Upper lobe of left lung (tissue), 4 donors: Measurements from ENCODE around the gene CTXN1.

Experiments used
- CTCF ChIP-seq, 6 experiments: fragments of 450-650 bp in 4 of 6; fragments of 200-600 bp in 2 of 6; sonication (generic) in 2 of 6; IDR thresholded peaks; one replicate each; pipeline ENCODE4 v1.5.1; 2016 to 2019; ENCODE audit warnings: antibody characterized with exemption in 6 of 6
- EP300 ChIP-seq, 4 donors: sonication (generic); formaldehyde crosslinking; IDR thresholded peaks; one replicate each; pipeline ENCODE4 v1.5.1; 2017; ENCODE audit warnings: antibody characterized with exemption in 4 of 4, control low read depth in 2 of 4
- POLR2A ChIP-seq, 4 donors: fragments of 450-650 bp; IDR thresholded peaks; one replicate each; pipeline ENCODE4 v1.5.1; 2016 to 2017; ENCODE audit warnings: antibody characterized with exemption in 4 of 4, mild to moderate bottlenecking in 2 of 4
- POLR2AphosphoS5 ChIP-seq, 2 donors: sonication (generic); formaldehyde crosslinking; IDR thresholded peaks; one replicate each; pipeline ENCODE4 v1.5.1; 2017; ENCODE audit warnings: antibody characterized with exemption in 2 of 2

DNA sequence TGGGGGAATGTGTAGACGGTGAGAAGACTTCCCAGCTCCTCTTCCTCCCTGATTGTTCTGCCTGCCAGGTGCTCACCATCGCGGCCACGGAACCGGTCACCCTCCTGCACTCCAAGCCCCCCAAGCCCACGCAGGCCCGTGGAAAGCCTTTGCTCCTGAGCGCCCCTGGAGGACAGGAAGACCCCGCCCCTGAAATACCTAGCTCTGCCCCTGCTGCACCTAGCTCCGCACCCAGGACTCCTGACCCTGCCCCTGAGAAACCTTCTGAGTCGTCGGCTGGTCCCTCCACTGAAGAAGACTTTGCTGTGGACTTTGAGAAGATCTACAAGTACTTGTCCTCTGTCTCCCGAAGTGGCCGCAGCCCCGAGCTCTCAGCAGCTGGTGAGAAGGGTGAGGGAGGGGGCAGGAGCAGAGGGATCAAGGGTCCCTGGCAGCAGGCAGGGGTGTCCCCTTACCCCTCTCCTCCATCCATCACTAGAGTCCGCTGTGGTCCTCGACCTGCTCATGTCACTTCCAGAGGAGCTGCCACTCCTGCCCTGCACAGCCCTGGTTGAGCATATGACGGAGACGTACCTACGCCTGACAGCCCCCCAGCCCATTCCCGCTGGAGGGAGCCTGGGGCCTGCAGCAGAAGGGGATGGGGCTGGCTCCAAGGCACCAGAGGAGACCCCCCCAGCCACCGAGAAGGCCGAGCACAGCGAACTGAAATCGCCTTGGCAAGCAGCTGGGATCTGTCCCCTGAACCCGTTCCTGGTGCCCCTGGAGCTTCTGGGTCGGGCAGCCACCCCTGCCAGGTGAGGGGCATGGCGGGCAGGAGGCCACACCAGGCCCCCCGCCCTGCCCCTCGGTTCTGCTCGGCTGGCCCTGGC lies 3.7 kb downstream of the CTXN1 start:
- TF ChIP-seq POLR2A (IDR thresholded peaks at IDR 0.05): no peak
- no peak for TF ChIP-seq CTCF (IDR thresholded peaks at IDR 0.05)
- TF ChIP-seq POLR2AphosphoS5 (IDR thresholded peaks at IDR 0.05): no peak
- no peak for TF ChIP-seq EP300 (IDR thresholded peaks at IDR 0.05)
